Inflammatory macrophage treated with lipopolysaccharide for 4 hours (primary cell): Measurements from ENCODE around the gene ZC3H7B.
"Not testable (repeated sequence)": the region's sequence is repeated elsewhere in the genome, so short reads cannot be mapped to it uniquely, and the experiment has no call there.

Experiments
- DNase-seq: peaks from one replicate; pipeline ENCODE4 v3.0.0-alpha.2; 2020

ZC3H7B gene

GRCh38 chr22:41301085-41302020 is at the start of gene ZC3H7B:
ZC3H7B (plus strand) TSS chr22:41301525; CDS start chr22:41320661, 19,136 bp downstream.
- DNase-seq, result peak; percentile 88

- DNase-seq, result no peak
These were observed 49.0 kb upstream of the ZC3H7B start for GRCh38 chr22:41252365-41252764.

GRCh38 chr22:41254230-41254629 is 47.1 kb upstream of the ZC3H7B start:
- no peak for DNase-seq

- DNase-seq, result peak; percentile 21
These were observed 44.8 kb upstream of the ZC3H7B start for GRCh38 chr22:41256254-41257253.

GRCh38 chr22:41257696-41258095 is 43.6 kb upstream of the ZC3H7B start:
- no peak for DNase-seq

GRCh38 chr22:41259756-41260155 is 41.6 kb upstream of the ZC3H7B start:
- DNase-seq, result not testable (repeated sequence)

GRCh38 chr22:41260871-41261270 is 40.5 kb upstream of the ZC3H7B start:
- DNase-seq, result no peak

- no peak for DNase-seq
These were observed 39.6 kb upstream of the ZC3H7B start for GRCh38 chr22:41261541-41262249.

- no peak for DNase-seq
These were observed 39.0 kb upstream of the ZC3H7B start for GRCh38 chr22:41262250-41262765.

- no peak for DNase-seq
These were observed 37.6 kb upstream of the ZC3H7B start for GRCh38 chr22:41263704-41264103.

GRCh38 chr22:41264408-41264941 is 36.9 kb upstream of the ZC3H7B start:
- no peak for DNase-seq

GRCh38 chr22:41267958-41268357 is 33.4 kb upstream of the ZC3H7B start:
- no peak for DNase-seq

- no peak for DNase-seq
These were observed 29.5 kb upstream of the ZC3H7B start for GRCh38 chr22:41271787-41272186.

GRCh38 chr22:41273128-41273527 is 28.2 kb upstream of the ZC3H7B start:
- no peak for DNase-seq

- DNase-seq, result no peak
These were observed 26.5 kb upstream of the ZC3H7B start for GRCh38 chr22:41274856-41275255.

GRCh38 chr22:41280065-41280464 is 21.3 kb upstream of the ZC3H7B start:
- no peak for DNase-seq

- DNase-seq, result no peak
These were observed 20.5 kb upstream of the ZC3H7B start for GRCh38 chr22:41280854-41281253.

- DNase-seq, result no peak
These were observed 16.9 kb upstream of the ZC3H7B start for GRCh38 chr22:41284465-41284864.

- DNase-seq, result peak; percentile 84
These were observed 15.9 kb upstream of the ZC3H7B start for GRCh38 chr22:41285441-41285819.

- DNase-seq, result peak; percentile 99
These were observed 15.3 kb upstream of the ZC3H7B start, which contains the start of gene RANGAP1 for GRCh38 chr22:41285820-41286638. RANGAP1 (minus strand) TSS chr22:41286187; CDS start chr22:41281044, 5,143 bp downstream.

GRCh38 chr22:41286639-41287091 is 14.7 kb upstream of the ZC3H7B start:
- DNase-seq, result peak; percentile 93
